H9 (cell line): Measurements from ENCODE around the gene SLC25A48. TPM values are rescaled to one million over a fixed set of nuclear protein-coding genes. Genes with fewer than 3 reads are reported as not detected.

ENCODE experiments used
- DNase-seq: peaks from one replicate; pipeline ENCODE4 v3.0.0-alpha.2; 2017
- H2AFZ ChIP-seq: one replicate; pipeline ENCODE4 v1.6.1; 2013; ENCODE audit warnings: mild to moderate bottlenecking, low read length, control low read depth, moderate library complexity
- H2AK5ac ChIP-seq: 2 replicates; pipeline ENCODE4 v1.6.1; 2013; ENCODE audit warnings: low read length, control low read depth, mixed read lengths; ENCODE audit not compliant: insufficient read length
- H2BK120ac ChIP-seq: one replicate; pipeline ENCODE4 v1.6.1; 2013; ENCODE audit warnings: low read depth, mild to moderate bottlenecking, low read length, control low read depth, inconsistent platforms; ENCODE audit not compliant: poor library complexity, severe bottlenecking
- H2BK12ac ChIP-seq: 2 replicates; pipeline ENCODE4 v1.6.1; 2013; ENCODE audit warnings: low read length, control low read depth, mixed read lengths, low read depth; ENCODE audit not compliant: insufficient read length
- H2BK15ac ChIP-seq: 2 replicates; pipeline ENCODE4 v1.6.1; 2013; ENCODE audit warnings: low read depth, low read length, control low read depth
- H2BK20ac ChIP-seq: one replicate; pipeline ENCODE4 v1.6.1; 2013; ENCODE audit warnings: low read depth, mild to moderate bottlenecking, low read length, control low read depth, inconsistent platforms; ENCODE audit not compliant: poor library complexity, severe bottlenecking
- H2BK5ac ChIP-seq: 2 replicates; pipeline ENCODE4 v1.6.1; 2013; ENCODE audit warnings: low read length, control low read depth, mixed read lengths; ENCODE audit not compliant: insufficient read length
- H3K14ac ChIP-seq: 2 replicates; pipeline ENCODE4 v1.6.1; 2013; ENCODE audit warnings: low read length, control low read depth; ENCODE audit not compliant: insufficient read depth
- H3K18ac ChIP-seq: 2 replicates; pipeline ENCODE4 v1.6.1; 2013; ENCODE audit warnings: low read depth, mild to moderate bottlenecking, mixed read lengths, low read length, control low read depth; ENCODE audit not compliant: insufficient read length
- H3K23ac ChIP-seq: 2 replicates; pipeline ENCODE4 v1.6.1; 2013; ENCODE audit warnings: low read length, control low read depth, mixed read lengths, low read depth; ENCODE audit not compliant: insufficient read length
- H3K23me2 ChIP-seq: 2 replicates; pipeline ENCODE4 v1.6.1; 2013; ENCODE audit warnings: low read depth, mild to moderate bottlenecking, mixed read lengths, low read length, control low read depth; ENCODE audit not compliant: insufficient read length, poor library complexity, severe bottlenecking
- H3K27ac ChIP-seq: 2 replicates; pipeline ENCODE4 v1.5.1; 2013; ENCODE audit warnings: low read length, control low read depth, mixed read lengths, low read depth; ENCODE audit not compliant: insufficient read length
- H3K27me3 ChIP-seq: 2 replicates; pipeline ENCODE4 v1.6.1; 2013; ENCODE audit warnings: low read length, control low read depth, inconsistent platforms; ENCODE audit not compliant: insufficient read depth
- H3K4ac ChIP-seq: 2 replicates; pipeline ENCODE4 v1.6.1; 2013; ENCODE audit warnings: low read depth, mild to moderate bottlenecking, control low read depth, inconsistent platforms, low read length, moderate library complexity
- H3K4me1 ChIP-seq: 2 replicates; pipeline ENCODE4 v1.6.1; 2013; ENCODE audit warnings: low read length, control low read depth, inconsistent platforms; ENCODE audit not compliant: insufficient read depth
- H3K4me2 ChIP-seq: 2 replicates; pipeline ENCODE4 v1.6.1; 2013; ENCODE audit warnings: low read length, control low read depth, mixed read lengths; ENCODE audit not compliant: insufficient read length, insufficient read depth
- H3K56ac ChIP-seq: 2 replicates; pipeline ENCODE4 v1.6.1; 2013; ENCODE audit warnings: low read depth, mild to moderate bottlenecking, mixed read lengths, low read length, control low read depth; ENCODE audit not compliant: insufficient read length
- H3K79me1 ChIP-seq: 2 replicates; pipeline ENCODE4 v1.6.1; 2013; ENCODE audit warnings: low read depth, mild to moderate bottlenecking, moderate library complexity, low read length, control low read depth, inconsistent platforms; ENCODE audit not compliant: insufficient read depth, poor library complexity, severe bottlenecking
- H3K79me2 ChIP-seq: 2 replicates; pipeline ENCODE4 v1.6.1; 2013; ENCODE audit warnings: low read length, control low read depth, inconsistent platforms; ENCODE audit not compliant: insufficient read depth
- H3K9ac ChIP-seq: 2 replicates; pipeline ENCODE4 v1.6.1; 2013; ENCODE audit warnings: low read length, control low read depth, mixed read lengths; ENCODE audit not compliant: insufficient read length; ENCODE audit errors: extremely low read depth
- H3K9me3 ChIP-seq: one replicate; pipeline ENCODE4 v1.6.1; 2013; ENCODE audit warnings: low read depth, low read length, inconsistent platforms; ENCODE audit not compliant: control insufficient read depth
- H3T11ph ChIP-seq: one replicate; pipeline ENCODE4 v1.6.1; 2013; ENCODE audit warnings: mild to moderate bottlenecking, low read length, control low read depth, inconsistent platforms
- H4K20me1 ChIP-seq: one replicate; pipeline ENCODE4 v1.6.1; 2013; ENCODE audit not compliant: control insufficient read depth, insufficient read length, insufficient read depth
- H4K5ac ChIP-seq: 2 replicates; pipeline ENCODE4 v1.6.1; 2013; ENCODE audit warnings: low read depth, mild to moderate bottlenecking, mixed read lengths, low read length, control low read depth; ENCODE audit not compliant: insufficient read length
- H4K8ac ChIP-seq: replicated peaks from 2 replicates; pipeline ENCODE4 v1.6.1; 2013; ENCODE audit warnings: low read length, control low read depth, mixed read lengths, low read depth; ENCODE audit not compliant: insufficient read length
- H4K91ac ChIP-seq: 2 replicates; pipeline ENCODE4 v1.6.1; 2013; ENCODE audit warnings: low read depth, mild to moderate bottlenecking, moderate library complexity, mixed read lengths, low read length, control low read depth; ENCODE audit not compliant: insufficient read length
- H3K27ac Mint-ChIP-seq, 3 experiments: 2 replicates in 2 of 3; 3 replicates in 1 of 3; pipeline ENCODE4 v1.8.0; 2020 to 2021; ENCODE audit warnings: mixed read lengths in 3 of 3, mild to moderate bottlenecking in 1 of 3, moderate library complexity in 1 of 3
- H3K27me3 Mint-ChIP-seq: 2 replicates; pipeline ENCODE4 v1.8.0; 2021; ENCODE audit warnings: low read depth, mild to moderate bottlenecking, moderate library complexity, mixed read lengths
- H3K36me3 Mint-ChIP-seq, 3 experiments: 2 replicates in 2 of 3; 3 replicates in 1 of 3; pipeline ENCODE4 v1.8.0; 2020 to 2021; ENCODE audit warnings: low read depth in 3 of 3, mixed read lengths in 3 of 3; ENCODE audit not compliant: insufficient read depth in 1 of 3
- H3K4me1 Mint-ChIP-seq, 2 experiments: 2 replicates each; pipeline ENCODE4 v1.8.0; 2020; ENCODE audit warnings: mixed read lengths in 2 of 2
- H3K4me3 Mint-ChIP-seq, 2 experiments: 2 replicates in 1 of 2; 3 replicates in 1 of 2; pipeline ENCODE4 v1.8.0; 2020 to 2021; ENCODE audit warnings: mild to moderate bottlenecking in 2 of 2, mixed read lengths in 2 of 2, moderate library complexity in 1 of 2
- H3K9me3 Mint-ChIP-seq, 2 experiments: 2 replicates in 1 of 2; 3 replicates in 1 of 2; pipeline ENCODE4 v1.8.0; 2020; ENCODE audit warnings: mild to moderate bottlenecking in 2 of 2, mixed read lengths in 2 of 2, moderate library complexity in 1 of 2
- CTCF ChIP-seq: fragments of 200-600 bp; sonication (generic); conservative IDR thresholded peaks from 3 replicates; pipeline ENCODE4 v1.8.0; 2021; ENCODE audit warnings: antibody characterized with exemption, mild to moderate bottlenecking
- WGBS: extraction: QIAGEN DNeasy Blood & Tissue Kit; methylation state at CpG from one replicate; pipeline ENCODE4 v1.1.7; 2013; ENCODE audit warnings: missing lambda C conversion rate, low lambda C conversion rate, mixed read lengths; ENCODE audit not compliant: insufficient read length; ENCODE audit errors: extremely low coverage; 5-methylcytosine and 5-hydroxymethylcytosine counted together
- total RNA-seq: library from RNA; stranded (reverse); gene quantifications from 2 replicates; pipeline ENCODE4 v1.2.1, GENCODE V29; 2021

Gene SLC25A48
- total RNA-seq, 1 experiment from 2014 or later = 0.66 TPM

- no peak overlapping the region for H3K4ac ChIP-seq
These were observed 3.0 kb upstream of the SLC25A48 start for GRCh38 chr5:135831439-135831838.

More at GRCh38 chr5:135831439-135831838, 3.0 kb upstream of the SLC25A48 start:
- no peak overlapping the region for H3K27ac ChIP-seq
- H2AFZ ChIP-seq = no peak overlapping the region
- H4K91ac ChIP-seq = no peak overlapping the region
- no CpG with 5 or more reads among the region's 1 CpG for WGBS
- H2BK12ac ChIP-seq = no peak overlapping the region
- no peak overlapping the region for H2BK120ac ChIP-seq
- H2BK20ac ChIP-seq = no peak overlapping the region
- H2AK5ac ChIP-seq = no peak overlapping the region
- no peak overlapping the region for H3K9ac ChIP-seq
- no peak overlapping the region for H4K5ac ChIP-seq
- H3K23ac ChIP-seq = no peak overlapping the region
- H3K79me1 ChIP-seq = no peaks in the 10 kb centered on the region
- H3K14ac ChIP-seq = no peak overlapping the region
- no peaks in the 10 kb centered on the region for H4K20me1 ChIP-seq
- H3T11ph ChIP-seq = no peak overlapping the region
- H2BK5ac ChIP-seq = no peak overlapping the region
- no peaks in the 10 kb centered on the region for H3K9me3 ChIP-seq
- TF ChIP-seq CTCF = no peak
- no peak overlapping the region for H3K56ac ChIP-seq
- H3K4me2 ChIP-seq = no peak overlapping the region
- H3K79me2 ChIP-seq = no peaks in the 10 kb centered on the region
- Mint-ChIP-seq H3K27ac (no peak overlapping the region), H3K4me1 (peaks cover 7 to 14% of the 10 kb centered on the region in 2 experiments), H3K4me3 (no peak overlapping the region), H3K9me3 (no peaks in the 10 kb centered on the region), H3K36me3 (no peaks in the 10 kb centered on the region), H3K27me3 (peaks cover 79% of the 10 kb centered on the region)
- DNase-seq = no peak
- H3K23me2 ChIP-seq = peaks cover 8% of the 10 kb centered on the region
- H3K27me3 ChIP-seq = peaks cover 10% of the 10 kb centered on the region; the same call in 1 of the 2 replicates
- no peak overlapping the region for H2BK15ac ChIP-seq
- no peak overlapping the region for H4K8ac ChIP-seq
- H3K18ac ChIP-seq = no peak overlapping the region
- no peaks in the 10 kb centered on the region; the same call in 1 of the 2 replicates for H3K4me1 ChIP-seq
